NCI-H128 (cell line): ENCODE data around the gene ZKSCAN2.
A peak's percentile ranks its signal among the peaks of the same experiment; 100 is the strongest.

ENCODE experiments used
- DNase-seq: peaks from one replicate; lab custom pipeline; 2025; ENCODE audit not compliant: unreplicated experiment; lab: John Stamatoyannopoulos, UW

Gene ZKSCAN2

GRCh38 chr16:25257470-25257955 lies at the start of gene ZKSCAN2:
Gene ZKSCAN2, minus strand, starts transcription at chr16:25257845. Its CDS starts 718 bp downstream, at chr16:25257127.
- peak; percentile 47 for DNase-seq

- DNase-seq, result no peak
These were observed 42.3 kb upstream of the ZKSCAN2 start for GRCh38 chr16:25299792-25300590.

- DNase-seq, result no peak
These were observed 40.7 kb upstream of the ZKSCAN2 start for GRCh38 chr16:25298165-25298872.

GRCh38 chr16:25297151-25297787 lies 39.6 kb upstream of the ZKSCAN2 start:
- no peak for DNase-seq

GRCh38 chr16:25291580-25291979 lies 33.9 kb upstream of the ZKSCAN2 start:
- DNase-seq, result no peak

- no peak for DNase-seq
These were observed 31.8 kb upstream of the ZKSCAN2 start for GRCh38 chr16:25289466-25289865.

GRCh38 chr16:25279491-25279890 lies 21.8 kb upstream of the ZKSCAN2 start:
- DNase-seq, result no peak

- no peak for DNase-seq
These were observed 13.8 kb upstream of the ZKSCAN2 start for GRCh38 chr16:25271421-25271820.

GRCh38 chr16:25270577-25270976 lies 12.9 kb upstream of the ZKSCAN2 start:
- DNase-seq, result no peak

GRCh38 chr16:25269879-25270278 lies 12.2 kb upstream of the ZKSCAN2 start:
- no peak for DNase-seq

- DNase-seq, result no peak
These were observed 8.3 kb upstream of the ZKSCAN2 start for GRCh38 chr16:25265968-25266367.

- no peak for DNase-seq
These were observed 7.0 kb upstream of the ZKSCAN2 start for GRCh38 chr16:25264597-25264996.

- no peak for DNase-seq
These were observed 2.8 kb upstream of the ZKSCAN2 start for GRCh38 chr16:25260416-25260815.

GRCh38 chr16:25258861-25259179 lies 1.2 kb upstream of the ZKSCAN2 start:
- no peak for DNase-seq

- DNase-seq, result peak; percentile 74
These were observed 563 bp upstream of the ZKSCAN2 start for GRCh38 chr16:25257956-25258860.

GRCh38 chr16:25256695-25257469 lies 763 bp downstream of the ZKSCAN2 start:
- DNase-seq, result no peak

- no peak for DNase-seq
These were observed 4.3 kb downstream of the ZKSCAN2 start for GRCh38 chr16:25253322-25253721.

- no peak for DNase-seq
These were observed 7.2 kb downstream of the ZKSCAN2 start for GRCh38 chr16:25250467-25250866.

GRCh38 chr16:25235991-25236390 lies 21.7 kb downstream of the ZKSCAN2 start:
- DNase-seq, result no peak

- no peak for DNase-seq
These were observed 29.3 kb downstream of the ZKSCAN2 start for GRCh38 chr16:25228372-25228771.
